NCI-H345 treated with DMSO at 0.1 percent for 48 hours (cell line): ENCODE data around the gene ASB16.

Experiments used
- DNase-seq: peaks from one replicate; lab custom pipeline; 2025; ENCODE audit not compliant: unreplicated experiment; lab: John Stamatoyannopoulos, UW

ASB16 gene

DNA sequence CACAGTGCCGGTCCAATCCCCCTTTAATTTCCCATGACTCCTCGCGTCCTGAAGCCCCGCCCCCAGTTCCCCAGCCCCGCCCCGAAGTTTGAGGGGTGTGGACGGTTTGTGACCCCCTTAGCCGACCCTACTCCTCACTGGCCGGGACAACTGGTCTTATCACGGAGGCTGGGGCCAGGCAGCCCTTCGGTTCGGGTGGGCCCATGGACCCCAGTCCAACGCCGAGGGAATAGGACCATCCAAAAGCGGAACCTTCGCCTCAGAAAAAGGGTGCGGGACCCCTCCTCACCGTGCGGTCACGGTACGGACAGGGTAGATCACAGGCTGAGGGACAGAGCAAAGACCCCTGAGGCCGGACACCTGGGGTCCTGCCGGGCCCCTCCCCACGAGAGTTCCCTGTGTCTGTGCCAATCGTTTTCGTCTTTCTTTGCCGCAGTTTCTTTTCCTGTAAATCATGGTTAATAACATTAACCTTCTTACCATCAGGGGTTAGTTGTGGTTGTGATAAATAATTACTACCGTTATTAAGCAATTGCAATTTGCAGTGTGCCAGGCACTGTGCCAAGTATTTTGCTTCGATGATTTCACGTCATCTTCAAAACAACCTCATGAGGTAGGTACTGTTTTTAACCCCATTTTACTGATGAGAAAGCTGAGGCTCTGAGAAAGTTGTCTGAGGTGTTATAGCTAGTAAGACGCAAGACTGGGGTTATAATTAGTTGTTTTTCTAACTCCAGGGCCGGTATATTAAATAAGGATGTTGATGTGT lies 16.8 kb downstream of the ASB16 start:
- no peak for DNase-seq

GRCh38 chr17:44188576-44189403 lies 18.3 kb downstream of the ASB16 start:
- no peak for DNase-seq

DNA sequence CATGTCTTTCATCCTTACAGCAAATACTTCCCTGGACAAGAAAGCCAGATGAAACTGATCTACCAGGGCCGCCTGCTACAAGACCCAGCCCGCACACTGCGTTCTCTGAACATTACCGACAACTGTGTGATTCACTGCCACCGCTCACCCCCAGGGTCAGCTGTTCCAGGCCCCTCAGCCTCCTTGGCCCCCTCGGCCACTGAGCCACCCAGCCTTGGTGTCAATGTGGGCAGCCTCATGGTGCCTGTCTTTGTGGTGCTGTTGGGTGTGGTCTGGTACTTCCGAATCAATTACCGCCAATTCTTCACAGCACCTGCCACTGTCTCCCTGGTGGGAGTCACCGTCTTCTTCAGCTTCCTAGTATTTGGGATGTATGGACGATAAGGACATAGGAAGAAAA lies 20.0 kb downstream of the ASB16 start:
- DNase-seq = no peak

DNA sequence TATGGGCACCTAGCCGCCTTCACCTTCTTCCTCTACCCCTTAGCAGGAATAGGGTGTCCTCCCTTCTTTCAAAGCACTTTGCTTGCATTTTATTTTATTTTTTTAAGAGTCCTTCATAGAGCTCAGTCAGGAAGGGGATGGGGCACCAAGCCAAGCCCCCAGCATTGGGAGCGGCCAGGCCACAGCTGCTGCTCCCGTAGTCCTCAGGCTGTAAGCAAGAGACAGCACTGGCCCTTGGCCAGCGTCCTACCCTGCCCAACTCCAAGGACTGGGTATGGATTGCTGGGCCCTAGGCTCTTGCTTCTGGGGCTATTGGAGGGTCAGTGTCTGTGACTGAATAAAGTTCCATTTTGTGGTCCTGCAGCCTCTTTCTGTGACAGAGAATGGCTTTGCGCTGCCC lies 20.9 kb downstream of the ASB16 start:
- DNase-seq = no peak

DNA sequence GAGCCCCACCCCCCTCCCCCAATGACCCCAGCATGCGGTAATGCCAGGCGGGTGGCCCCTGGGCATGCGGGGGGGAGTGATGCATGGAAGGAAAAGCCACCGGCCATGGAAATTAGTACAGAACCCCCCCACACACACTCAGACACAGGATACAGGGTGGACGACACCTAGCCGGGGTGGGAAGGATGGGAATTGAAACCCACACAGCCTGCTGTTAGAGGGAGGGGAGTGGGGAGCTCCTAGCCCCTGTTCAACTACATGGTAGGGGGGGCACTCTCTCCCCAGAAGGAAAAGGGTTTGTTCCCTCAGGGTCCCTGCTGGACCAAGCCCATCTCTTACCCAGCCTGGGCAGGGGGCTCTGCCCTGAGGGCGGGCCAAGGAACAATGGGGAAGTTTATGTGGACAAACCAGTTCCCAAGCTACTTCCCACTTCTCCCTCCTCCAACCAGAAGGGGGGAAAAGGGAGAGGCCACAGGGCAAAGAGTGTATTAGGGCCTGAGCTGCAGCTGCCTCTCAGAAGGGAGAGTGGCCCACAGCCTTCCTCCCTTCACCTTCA lies 21.5 kb downstream of the ASB16 start:
- DNase-seq = no peak

DNA sequence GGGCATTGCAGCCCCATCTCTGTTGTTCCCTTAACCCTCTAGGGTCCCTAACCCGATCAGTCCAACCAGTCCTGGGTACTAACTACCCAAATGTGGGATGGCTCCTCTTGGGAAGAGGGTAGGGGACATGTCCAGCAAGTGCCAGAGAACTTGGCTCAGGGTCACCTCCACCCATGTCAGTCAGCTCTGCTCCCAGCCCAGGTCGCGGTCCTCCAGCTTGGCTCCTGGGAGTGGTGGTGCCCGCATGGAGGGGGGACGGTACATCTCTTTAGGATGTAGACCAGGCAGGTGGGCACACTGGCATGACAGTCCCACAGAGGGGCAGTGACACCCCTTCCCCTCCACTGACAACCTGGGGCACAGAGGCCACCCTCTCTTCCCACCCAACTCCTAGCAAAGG lies 22.2 kb downstream of the ASB16 start:
- no peak for DNase-seq

GRCh38 chr17:44193326-44194084 lies 23.0 kb downstream of the ASB16 start:
- DNase-seq = no peak

DNA sequence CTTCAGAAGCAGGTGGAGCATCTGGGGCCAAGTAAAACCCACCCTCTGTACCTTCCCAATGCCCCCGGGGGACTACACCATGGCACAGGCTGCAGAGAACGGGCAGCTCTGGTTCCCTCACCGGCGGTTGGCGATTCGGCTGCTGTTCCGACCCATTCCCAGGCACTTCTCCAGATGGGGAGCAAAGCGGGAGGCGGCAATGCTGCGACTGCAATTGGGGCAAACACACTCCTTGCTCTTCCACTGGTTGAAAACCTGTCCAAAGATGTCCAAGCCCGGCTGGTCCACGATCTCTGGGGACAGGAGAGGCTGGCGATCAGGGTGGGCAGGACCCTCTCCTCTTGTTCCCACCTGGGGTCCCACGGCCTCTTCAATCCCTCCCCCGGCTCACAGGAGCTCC lies 26.6 kb downstream of the ASB16 start:
- DNase-seq = no peak

- no peak for DNase-seq
Observed at GRCh38 chr17:44197980-44198720, 27.6 kb downstream of the ASB16 start.

DNA sequence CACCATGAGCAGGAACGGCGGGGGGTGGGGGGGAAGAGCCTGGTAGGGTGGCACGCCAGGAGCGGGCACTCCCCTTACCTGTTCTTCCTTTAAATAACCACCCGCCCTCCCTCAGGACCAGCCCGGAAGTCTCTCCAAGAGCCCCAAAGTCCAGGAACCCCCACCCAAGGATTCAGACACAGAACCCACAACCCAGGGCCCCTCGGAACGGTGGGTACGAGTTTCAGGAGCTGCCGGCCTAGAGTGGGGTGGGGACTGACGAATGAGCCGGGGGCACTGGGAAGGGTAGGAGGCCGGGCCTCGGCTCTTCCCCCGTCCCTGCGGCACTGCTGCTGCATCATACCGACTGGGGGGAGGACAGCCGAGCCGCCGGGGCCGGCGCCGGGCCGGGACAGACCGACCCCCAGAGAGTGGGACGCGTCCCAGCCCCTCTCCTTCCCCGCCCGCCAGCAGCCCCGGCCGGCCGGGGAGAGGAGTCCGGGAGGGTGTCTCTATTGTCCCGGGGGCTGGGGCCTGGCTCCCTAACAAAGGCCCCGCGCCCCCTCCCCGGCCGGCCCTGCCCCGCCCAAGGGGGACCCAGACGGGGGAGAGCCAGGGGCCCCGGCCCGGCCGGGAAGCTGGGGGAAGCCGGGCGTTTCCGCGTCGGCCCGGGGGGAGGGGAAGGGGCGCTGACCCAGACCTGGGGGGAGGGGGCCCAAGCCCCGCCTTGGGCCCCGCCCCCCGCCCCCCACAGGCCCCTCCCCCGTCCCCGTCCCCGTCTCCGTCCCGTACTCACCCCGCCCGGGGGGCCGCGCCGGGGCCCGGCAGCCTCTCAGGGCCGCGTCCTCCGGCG lies 28.4 kb downstream of the ASB16 start:
- no peak for DNase-seq

GRCh38 chr17:44199553-44200477 lies 29.3 kb downstream of the ASB16 start, which contains the start of gene ATXN7L3:
Gene ATXN7L3 (minus strand): TSS chr17:44199884. CDS start chr17:44198070, 1,814 bp downstream.
- DNase-seq = peak; percentile 89

GRCh38 chr17:44200478-44201155 lies 30.1 kb downstream of the ASB16 start:
- no peak for DNase-seq

DNA sequence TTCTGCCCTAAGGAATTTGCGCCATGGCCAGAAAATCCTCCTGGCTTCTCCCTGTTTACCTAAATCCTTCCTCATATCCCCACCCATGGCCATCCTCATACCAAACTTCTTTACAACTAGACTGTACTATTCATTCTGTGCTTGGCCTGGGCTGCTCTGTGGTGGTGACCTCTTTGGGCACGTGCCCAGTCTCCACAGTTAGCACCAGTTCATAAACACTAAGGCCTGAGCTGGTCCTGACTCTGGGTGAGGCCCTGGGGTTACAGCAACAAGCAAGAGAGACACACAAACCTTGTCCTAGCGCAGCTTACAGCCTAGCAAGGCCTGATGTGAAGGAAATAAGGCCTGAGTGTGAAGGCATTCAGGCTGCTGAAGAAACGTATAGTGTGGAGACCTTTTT lies 32.3 kb downstream of the ASB16 start:
- no peak for DNase-seq

DNA sequence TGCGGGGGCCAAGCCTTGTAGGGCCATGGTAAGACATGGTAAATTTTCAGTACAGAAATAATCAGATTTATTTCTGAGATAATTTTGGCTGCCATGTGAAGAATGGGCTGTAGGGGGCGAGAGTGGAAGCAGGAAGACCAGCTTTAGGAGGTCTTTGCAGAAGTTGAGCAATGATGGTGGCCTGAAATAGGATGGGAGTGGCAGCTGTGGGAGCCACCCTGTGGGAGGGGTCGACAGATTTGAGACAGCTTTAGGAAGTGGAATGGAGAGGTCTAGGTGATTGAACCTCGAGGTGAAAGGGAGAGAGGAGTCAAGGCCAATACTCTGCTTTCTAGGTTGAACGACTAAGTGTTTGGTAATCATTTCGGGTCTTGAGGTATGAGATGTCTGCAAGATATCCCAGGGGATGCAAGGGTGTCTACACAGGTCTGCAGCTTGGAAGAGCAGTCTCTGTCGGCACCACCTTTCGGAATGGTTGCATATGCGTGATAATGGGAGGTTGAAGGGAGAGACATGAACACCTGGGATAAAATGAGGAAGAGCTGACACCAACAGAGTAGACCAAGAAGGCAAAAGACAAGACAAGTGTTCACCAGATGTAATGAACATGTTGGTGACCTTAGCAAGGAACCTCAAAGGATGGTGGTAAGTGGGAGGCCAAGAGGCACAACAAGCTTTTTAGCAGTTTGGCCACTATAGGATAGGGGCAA lies 33.4 kb downstream of the ASB16 start:
- DNase-seq = no peak

DNA sequence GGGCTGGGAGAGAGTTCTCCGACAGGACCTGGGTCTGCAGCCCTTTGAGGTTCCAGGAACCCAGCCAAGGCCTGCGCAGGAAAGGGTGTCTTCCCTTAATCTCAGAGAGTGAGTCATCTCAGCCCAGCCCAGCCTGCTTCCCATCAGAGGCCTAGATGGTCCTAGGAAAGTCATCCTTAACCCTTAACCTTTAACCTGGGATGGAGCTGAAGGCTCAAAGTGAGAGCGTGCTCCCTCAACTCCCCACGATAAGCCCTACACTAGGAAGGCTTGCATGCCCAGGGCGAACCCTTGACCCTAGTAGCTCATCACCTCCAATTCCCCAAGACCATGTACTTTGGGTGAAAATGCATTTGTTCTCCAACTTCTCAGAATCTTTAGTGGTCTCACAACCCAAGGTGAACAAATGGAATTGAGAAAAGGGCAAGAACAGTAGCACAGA lies 34.0 kb downstream of the ASB16 start:
- DNase-seq = no peak

- no peak for DNase-seq
Observed at GRCh38 chr17:44205962-44206824, 35.7 kb downstream of the ASB16 start.

GRCh38 chr17:44206825-44207155 lies 36.3 kb downstream of the ASB16 start:
- no peak for DNase-seq
